Raji (cell line): ENCODE measurements around the gene ALDH4A1.

Experiments used
- POLR2A ChIP-seq: IDR thresholded peaks from 2 replicates; pipeline ENCODE4 v1.6.1; 2011; ENCODE audit warnings: low read depth, low read length, control low read depth; ENCODE audit not compliant: insufficient read depth

Gene ALDH4A1

DNA sequence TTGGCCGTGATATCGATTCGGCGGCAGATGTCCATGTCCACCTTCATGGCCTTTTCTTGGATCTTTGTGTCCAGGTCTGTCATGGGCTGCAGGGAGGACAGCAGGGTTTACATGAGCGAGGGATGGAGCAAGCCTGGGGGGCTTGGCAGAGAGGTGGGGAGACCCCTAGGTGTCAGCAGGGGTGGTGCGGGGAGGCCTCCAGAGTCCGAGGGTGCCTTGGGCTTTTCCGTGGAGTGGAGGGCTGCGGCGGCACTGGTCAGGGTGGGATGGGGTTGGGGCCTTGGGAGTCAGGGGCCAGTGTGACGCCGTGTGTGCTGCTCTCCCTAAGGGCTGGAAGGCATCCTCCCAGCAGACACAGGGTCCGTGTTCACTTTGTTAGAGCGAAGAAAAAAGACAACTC lies 16.1 kb upstream of the ALDH4A1 start:
- TF ChIP-seq POLR2A = no peak

DNA sequence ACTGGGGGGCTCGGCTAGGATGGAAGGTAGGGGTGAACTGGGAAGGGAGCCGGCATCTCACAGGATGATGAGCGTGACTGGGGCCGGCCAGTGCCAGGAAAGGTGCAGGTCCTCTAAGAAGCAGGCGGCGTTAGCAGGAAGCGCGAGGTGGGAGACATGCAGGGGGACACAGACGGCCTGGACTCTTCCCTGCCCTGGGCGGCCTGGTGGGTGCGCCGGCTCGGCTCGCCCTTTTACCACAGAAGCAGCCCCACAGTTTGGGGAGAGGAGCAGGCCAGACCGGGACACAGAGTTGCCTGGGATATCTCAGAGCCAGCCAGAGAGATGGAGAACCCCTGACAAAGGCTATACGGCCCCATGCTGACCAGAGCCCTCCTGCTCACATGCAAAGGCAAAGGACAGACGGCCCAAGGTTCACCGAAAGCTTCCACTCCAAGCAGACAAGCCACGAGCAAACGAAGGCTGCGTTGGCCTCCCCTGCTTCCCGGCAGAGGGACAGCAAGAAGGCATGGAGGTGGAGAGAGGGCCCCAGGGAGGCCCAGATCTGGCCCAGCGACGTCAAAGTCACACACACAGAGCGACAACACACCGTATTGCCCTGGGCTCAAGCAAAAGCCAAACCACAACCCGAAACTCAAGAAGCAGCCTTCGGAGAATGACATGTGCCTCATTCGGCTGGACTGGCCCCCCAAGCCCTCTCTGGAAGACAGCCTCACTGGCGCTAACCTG lies 14.9 kb upstream of the ALDH4A1 start:
- TF ChIP-seq POLR2A = no peak

DNA sequence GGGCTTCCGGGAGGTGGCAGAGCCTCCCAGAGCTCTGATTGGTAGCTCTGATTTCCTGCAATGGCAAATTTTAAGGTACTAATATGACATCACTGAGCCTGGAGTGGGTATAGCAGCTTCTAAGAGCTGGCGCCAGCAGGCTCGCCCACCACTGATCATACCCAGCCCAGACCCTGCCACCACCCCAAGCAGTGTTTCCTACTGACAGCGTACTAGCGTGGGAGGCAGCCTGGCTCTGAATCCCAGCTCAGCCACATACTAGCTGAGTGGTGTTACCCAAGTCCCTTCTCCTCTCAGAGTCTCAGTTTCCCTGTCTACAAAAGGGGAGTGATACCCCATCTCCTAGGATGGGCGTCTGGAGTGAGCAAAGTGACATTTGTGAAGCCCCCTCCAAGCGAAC lies 13.0 kb upstream of the ALDH4A1 start:
- TF ChIP-seq POLR2A = no peak

DNA sequence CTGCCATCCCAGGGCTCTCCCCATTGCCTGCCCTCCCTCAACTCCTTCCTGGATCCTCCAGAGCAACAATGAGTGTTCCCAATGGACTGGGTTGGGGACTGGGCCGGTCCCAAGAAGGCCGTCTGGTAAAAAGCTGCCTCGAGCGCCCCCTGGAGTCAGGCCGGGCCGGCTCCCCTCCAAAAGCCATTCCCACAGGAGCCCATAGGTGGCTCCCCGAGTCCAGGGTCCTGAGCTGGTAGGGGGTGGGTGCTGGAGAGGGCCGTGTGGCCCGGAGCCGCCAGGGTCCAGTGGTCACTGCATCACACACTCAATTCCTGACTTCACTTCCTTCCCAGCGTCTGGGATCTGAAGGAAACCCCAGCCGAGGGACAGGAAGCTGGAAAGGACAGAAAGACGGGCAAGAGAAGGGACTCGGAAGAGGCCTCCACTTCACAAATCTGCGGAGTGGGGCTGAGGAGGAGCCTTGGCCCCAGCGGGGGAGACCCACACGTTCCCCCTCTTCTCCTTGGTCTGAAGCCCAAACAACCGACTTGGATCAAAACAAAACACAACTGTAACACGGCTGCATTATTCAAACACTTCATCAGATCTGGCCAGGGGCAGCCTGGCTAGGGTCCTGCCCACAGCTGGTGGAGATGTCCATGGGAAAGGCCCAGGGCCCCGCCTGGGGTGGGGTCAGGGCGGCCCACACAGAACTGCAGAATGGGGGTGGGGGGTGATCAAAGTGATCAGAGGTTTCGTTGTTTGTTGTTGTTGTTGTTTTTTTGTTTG lies 10.9 kb upstream of the ALDH4A1 start:
- no peak for TF ChIP-seq POLR2A

DNA sequence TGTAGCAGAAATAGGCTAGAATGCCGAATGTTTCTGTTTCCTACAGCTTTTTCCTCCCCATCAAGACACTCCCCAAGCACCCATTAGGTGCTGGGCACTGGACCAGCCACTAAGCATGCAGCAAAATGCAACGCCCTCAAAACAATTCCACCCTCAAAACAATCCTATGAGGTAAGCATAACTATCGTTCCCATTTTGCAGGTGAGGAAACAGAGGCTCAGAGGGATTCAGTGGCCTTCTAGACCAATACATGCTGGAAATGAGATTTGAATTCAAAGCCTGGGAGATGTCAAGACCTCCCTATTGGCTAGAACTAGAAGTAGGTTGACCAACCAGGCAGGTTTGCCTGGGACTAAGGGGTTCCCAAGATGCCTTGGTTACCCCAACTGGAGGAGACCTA lies 10.2 kb upstream of the ALDH4A1 start:
- no peak for TF ChIP-seq POLR2A

DNA sequence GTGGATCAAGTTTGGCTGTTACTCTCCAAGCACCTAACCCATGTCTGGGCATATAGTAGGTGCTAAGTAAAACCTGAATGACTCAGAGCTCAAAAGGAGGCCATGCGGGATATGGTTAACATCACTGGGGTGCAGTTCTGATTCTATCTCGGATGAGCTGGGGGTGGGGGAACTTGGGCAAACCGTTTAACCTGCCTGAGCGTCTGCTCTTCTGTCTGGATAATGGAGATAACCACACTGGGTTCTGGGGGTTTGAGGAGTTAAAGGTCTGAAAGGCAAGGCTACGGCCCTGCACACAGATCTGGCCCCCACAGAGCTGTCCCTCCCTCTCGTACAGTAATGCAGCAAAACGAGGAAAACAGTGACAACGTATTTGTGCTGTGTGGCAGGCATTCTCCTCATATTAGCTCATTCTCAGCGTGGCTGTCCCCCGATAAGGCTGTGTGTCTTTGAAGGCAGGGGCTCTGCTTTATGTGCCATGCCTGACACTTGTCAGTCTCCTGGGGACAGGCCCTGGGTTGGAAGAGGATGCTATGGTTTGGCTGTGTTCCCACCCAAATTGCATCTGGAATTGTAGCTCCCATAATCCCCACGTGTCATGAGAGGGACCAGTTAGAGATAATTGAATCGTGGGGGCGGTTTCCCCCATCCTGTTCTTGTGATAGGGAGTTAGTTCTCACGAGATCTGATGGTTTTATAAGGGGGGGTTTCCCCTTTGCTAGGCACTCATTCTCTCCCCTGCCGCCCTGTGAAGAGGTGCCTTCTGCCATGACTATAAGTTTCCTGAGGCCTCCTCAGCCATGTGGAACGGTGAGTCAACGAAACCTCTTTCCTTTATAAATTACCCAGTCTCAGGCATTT lies 6.8 kb upstream of the ALDH4A1 start:
- no peak for TF ChIP-seq POLR2A

DNA sequence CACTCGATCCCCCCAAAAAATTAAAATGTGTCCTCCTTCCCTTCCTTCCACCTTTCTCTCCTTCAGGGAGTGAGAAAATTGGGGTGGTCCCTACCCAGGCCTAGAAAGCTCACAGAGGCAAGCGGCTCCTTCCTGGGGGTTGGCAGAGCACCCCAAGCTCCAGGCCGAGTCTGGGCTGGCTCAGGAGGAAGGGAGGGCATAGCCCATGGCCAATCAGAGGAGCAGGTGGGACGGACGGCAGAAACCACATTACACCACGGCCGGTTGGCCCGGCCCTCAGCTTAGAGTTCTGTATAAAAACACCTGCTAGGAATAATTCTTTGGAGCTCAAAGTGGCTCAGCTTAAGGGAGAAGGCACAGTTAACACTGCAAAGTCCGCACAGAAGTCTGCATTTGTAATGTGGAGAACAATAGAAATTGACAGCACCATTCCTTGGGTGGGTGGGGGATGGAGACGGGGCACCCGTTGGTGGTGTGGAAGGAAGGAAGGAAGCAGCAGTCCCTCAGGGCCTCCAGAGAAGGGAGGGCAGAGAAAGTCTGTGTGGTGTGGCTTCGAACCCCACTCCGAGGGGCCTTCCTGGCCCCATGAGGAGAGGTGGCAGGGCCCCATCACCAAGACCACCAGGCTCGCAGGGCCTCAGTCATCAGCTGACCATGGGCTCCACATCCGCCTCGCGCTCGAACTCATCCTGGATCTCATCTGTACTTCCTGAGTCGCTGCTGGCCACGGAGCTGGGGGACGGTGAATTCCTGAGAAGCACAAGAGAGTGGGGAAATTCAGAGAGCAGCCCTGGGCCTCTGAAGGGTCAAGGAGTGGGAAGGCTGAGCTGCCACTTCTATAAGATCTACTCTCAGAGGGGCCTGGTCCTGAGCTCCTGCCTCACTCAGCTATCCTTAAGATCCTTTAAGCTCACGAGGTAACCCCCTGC lies 5.8 kb upstream of the ALDH4A1 start:
- no peak for TF ChIP-seq POLR2A

DNA sequence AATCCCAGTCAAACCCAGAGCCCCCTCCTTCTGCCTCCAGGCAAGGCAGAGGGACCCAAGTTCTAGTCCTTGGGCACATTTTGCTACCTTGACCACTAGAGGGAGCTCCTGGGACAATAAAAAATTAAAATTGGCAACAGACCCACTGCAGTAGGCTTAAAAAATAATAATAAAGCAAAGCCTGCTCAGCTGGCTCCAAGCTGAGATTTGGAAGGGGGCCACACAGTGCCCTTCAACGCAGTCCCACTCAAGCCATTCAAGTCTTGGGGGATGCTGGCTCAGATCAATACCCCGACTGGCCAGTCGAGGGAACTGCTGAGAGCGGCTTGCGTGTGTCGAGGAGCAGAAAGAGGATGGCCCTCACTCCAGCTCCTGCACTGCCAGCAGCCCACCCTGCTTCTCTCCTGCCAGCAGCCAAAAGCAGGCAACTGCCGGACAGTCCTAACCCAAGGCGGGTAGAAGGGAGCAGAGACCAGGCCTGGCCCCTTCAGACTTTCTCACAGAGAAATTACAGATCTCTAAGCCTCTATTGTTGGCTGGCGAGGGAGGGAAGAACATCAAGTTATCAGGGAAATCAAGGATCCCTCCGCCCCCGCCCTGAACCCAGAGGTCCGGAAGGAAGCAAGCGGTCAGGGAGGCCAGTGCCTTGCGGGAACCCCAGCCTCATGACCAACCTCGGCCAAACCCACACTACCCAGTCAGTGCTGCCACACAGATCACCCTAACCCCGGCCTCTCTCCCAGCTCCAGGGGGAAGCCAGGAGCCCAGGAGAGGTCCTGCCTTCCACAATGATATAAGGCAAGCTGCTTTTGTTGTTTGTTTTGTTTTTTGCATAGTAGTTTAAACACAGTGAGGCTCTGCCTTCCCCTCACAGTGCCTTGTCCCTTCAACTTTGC lies 4.9 kb upstream of the ALDH4A1 start:
- no peak for TF ChIP-seq POLR2A

DNA sequence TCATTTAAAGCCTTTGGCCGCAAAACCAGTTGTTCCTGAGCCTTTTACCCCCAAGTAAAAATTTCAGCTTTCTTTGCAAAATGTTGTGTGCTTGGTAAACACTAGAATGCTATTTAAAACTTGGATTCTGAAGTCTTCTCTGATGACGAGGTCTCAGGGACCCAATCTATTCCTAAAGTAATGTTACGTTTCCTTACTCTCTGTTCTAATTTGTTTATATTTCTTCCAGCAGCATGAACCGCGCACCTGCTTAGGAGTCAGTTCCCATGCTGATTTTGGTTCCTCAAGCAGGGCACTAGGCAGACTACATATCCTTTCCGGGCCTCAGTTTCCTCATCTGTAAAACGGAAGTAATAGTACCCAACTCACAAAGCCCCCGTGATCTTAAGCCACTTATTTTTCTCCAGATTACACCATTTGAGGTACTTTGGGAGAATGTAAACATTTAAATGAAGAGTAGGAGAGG lies 969 bp upstream of the ALDH4A1 start:
- no peak for TF ChIP-seq POLR2A

DNA sequence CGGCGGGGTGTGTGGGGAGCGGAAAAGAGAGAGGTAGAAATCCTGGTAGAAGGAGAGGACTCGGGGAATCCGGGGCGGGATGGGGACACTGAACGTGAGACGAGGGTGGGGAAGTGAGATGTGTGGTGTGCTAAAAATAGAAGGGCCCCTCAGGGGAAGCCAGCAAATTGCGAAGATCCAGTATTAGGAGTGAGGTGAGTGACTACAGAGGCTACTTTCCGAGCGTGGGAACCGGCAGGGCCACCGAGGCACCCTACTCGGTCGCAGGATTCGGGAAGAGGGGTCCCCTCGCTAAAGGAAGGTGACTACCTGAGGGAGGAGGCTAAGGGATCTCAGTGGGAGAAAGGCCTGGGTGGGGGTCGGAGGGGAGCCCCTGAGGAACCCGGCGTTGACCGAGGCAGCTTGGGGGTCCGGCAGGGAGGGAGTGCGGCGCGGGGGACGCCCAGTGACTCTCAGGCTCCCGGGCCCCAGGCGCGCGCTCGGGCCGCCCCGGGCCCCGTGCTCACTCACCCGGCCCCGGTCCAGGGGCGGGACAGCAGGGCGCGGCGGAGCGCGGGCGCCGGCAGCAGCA lies 318 bp downstream of the ALDH4A1 start:
- TF ChIP-seq POLR2A = no peak

DNA sequence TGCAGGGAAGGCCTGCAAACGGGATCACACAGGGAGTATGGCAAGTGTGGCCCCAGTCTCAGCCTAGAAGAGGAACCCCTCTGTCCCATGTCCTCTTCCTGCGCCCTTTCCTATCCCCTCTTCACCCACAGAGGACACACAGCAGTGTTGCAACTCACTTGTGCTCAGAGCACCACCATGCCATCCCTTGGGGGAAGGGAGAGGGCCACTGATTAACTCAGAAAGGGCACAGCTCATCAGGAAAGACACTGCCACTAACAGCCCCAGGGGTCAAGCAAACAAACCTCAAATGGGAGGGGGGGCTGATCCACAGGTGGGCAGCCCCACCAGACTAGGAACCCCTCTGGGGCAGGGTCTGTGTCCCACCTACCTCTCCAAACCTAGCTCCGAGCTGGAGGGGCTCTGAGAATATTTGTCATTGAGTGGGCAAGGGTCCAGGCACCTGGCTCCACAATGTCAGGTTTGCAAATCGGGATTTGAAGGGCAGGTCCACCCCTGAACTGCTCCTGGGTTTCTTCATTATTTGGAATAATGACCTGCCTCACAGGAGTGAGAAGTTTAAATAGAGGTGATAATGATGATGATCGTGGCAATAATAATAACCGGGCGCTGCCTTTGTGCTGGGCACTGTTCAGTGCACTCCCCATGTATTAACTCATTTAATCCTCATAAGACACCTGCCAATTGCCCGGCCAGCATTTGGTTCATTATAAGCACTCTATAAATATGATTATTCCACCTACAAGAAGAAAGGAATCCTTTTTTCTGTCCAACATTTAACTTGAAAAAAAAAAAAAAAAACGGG lies 1.0 kb downstream of the ALDH4A1 start:
- TF ChIP-seq POLR2A = no peak

DNA sequence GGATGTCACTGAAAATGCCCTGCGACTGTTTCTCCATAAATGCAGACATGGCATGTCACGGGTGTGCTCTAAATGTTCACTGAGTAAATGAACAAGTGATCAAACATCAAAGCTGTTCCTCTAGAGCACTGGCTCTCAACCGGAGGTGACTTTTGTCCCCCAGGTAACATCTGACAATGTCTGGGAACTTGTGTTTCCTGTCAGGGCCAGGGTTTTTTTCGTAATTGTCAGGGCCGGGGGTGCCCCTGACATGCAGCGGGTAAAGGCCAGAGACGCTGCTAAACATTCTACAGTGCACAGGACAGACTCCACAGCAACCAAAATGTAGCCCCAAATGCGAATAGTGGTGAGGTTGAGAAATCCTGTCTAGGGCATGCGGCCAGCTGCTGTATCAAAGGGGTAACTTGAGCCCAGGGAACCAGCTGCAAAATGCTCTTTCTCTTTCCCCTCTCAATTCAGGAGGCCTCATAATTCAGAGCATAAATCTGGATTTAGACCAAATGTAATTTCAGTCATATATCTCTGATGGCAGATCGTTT lies 2.0 kb downstream of the ALDH4A1 start:
- no peak for TF ChIP-seq POLR2A
